ENCODE measurements around the gene C1QTNF6.

Gene C1QTNF6

DNA sequence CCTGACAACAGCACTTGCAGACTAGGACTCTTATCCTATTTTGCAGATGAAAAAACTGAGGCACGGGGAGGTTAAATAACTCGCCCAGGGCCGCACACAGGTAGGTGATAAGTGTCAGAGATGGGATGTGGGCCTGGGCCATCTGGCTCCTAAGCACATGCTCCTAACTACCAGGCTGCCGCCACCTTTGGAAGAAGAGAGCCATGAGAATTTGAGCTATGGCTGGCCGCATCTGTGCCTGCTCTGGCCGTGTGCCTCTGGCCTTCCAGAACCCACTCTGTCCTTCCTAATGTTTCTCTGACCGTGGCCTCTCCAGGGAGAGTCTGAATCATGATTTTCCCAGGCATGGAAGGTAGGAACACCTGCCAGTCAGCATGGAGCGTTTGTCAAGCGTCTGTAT is 23.0 kb downstream of the C1QTNF6 start:
- in situ Hi-C loops (cut with MboI; ENCODE audit: low sequenced_read_pairs, unreplicated experiment), result no loop called here

DNA sequence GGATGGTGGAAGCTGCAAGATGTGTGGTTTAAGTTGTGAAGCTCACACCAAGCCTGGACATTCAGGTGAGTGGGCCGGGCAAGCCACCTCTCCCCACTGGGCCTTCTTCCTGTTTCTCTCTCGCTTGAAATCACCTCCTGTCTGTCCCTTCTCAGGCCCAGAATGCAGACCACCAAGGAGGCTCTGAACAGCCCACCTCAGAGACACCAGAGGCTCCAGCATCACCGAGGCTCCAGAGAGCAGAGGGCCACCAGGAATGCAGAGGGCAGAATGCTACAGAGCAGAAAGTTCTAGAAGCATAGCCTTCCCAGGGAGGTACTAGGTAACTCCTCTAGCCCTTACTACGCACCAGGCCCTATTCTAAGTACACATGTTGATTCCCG is 23.6 kb downstream of the C1QTNF6 start:
- in situ Hi-C loops (cut with MboI; ENCODE audit: low sequenced_read_pairs, unreplicated experiment), result no loop called here
- peak; percentile 80 for DNase-seq (ENCODE audit: low spot score)
- no peak for TF ChIP-seq CTCF (IDR thresholded peaks at IDR 0.05; ENCODE audit: borderline replicate concordance, control extremely low read depth, extremely low read depth, insufficient read depth, missing control alignments)

More for the DNA sequence above, 23.0 kb downstream of the C1QTNF6 start:
- no peak for TF ChIP-seq CTCF (IDR thresholded peaks at IDR 0.05; ENCODE audit: borderline replicate concordance, control extremely low read depth, extremely low read depth, insufficient read depth, missing control alignments)
- no peak for DNase-seq (ENCODE audit: low spot score)

GRCh38 chr22:37163575-37164504 is 24.2 kb downstream of the C1QTNF6 start:
- in situ Hi-C loops (cut with MboI; ENCODE audit: low sequenced_read_pairs, unreplicated experiment), result no loop called here
- TF ChIP-seq CTCF (IDR thresholded peaks at IDR 0.05; ENCODE audit: borderline replicate concordance, control extremely low read depth, extremely low read depth, insufficient read depth, missing control alignments), result no peak
- DNase-seq (ENCODE audit: low spot score), result peak; percentile 83

GRCh38 chr22:37163096-37163489 is 25.0 kb downstream of the C1QTNF6 start:
- DNase-seq (ENCODE audit: low spot score), result no peak
- TF ChIP-seq CTCF (IDR thresholded peaks at IDR 0.05; ENCODE audit: borderline replicate concordance, control extremely low read depth, extremely low read depth, insufficient read depth, missing control alignments), result no peak
- in situ Hi-C loops (cut with MboI; ENCODE audit: low sequenced_read_pairs, unreplicated experiment), result no loop called here

DNA sequence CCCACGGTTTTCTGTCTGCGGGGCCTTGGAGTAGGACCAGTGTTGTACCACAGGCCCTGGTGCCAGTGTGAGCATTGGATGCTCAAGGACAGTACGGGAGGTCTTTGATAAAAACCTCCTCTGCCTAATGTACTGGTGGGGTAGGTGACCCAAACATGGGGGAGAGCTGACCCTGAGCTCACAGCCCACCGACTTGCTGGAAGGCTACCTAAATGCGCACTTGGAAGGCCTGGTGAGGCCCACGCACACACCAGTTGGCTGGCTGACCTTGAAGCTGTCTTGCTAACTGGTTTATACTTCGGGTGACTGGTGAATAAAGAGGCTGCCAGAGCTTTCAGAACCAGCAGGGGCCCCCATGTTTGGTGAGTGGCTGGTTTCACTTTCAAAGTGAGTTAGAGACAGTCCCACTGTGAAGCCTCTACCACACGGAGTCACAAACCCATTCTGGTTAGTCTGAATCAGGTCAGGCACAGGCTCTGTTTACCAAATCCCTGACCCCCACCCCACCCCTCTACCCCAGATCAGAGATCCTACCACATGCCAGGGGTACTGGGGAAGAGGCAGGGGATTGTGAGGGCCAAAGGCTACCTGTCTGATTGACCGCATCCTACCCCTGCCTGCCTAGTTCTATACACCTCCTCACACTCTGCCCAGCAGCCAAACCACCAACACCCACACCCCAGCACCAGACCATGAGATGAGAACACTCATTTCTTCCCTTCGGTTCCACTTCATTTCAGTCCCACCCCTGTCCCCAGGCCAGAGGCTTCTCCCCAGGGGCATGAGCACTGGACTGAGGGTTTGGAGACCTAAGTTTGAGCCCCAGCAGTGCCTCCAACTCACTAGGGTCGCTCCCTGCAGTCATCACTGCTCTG is 25.6 kb downstream of the C1QTNF6 start:
- in situ Hi-C loops (cut with MboI; ENCODE audit: low sequenced_read_pairs, unreplicated experiment), result no loop called here
- TF ChIP-seq CTCF (IDR thresholded peaks at IDR 0.05; ENCODE audit: borderline replicate concordance, control extremely low read depth, extremely low read depth, insufficient read depth, missing control alignments), result no peak
- peak; percentile 87 for DNase-seq (ENCODE audit: low spot score)

DNA sequence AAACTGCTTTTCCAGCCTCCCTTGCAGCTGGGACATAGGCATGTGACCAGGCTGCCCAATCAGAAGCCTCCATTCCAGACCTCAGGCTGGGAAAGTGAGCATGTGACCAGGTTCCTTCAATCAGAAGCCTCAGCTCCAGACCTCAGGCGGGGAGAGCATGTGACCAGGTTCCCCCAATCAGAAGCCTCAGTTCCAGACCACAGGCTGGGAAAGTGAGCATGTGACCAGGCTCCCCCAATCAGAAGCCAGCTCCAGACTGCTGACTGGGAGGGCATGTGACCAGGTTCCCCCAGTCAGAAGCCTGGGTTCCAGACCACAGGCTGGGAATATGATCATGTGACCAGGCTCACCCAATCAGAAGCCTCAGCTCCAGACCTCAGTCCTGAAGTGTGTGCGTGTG is 26.6 kb downstream of the C1QTNF6 start:
- in situ Hi-C loops (cut with MboI; ENCODE audit: low sequenced_read_pairs, unreplicated experiment), result no loop called here
- no peak for DNase-seq (ENCODE audit: low spot score)
- no peak for TF ChIP-seq CTCF (IDR thresholded peaks at IDR 0.05; ENCODE audit: borderline replicate concordance, control extremely low read depth, extremely low read depth, insufficient read depth, missing control alignments)
